Vagina (tissue), 2 donors: ENCODE data around the gene COL18A1. TPM values are rescaled to one million over a fixed set of nuclear protein-coding genes. Genes with fewer than 3 reads are reported as not detected.
"Not testable (repeated sequence)": the region's sequence is repeated elsewhere in the genome, so short reads cannot be mapped to it uniquely, and the experiment has no call there.

Experiments used
- DNase-seq, 2 donors: peaks; one replicate each; pipeline ENCODE4 v3.0.0-alpha.2; 2017; ENCODE audit errors: extremely low spot score in 2 of 2
- H3K27ac ChIP-seq: fragments of 200-600 bp; sonication (generic); one replicate; pipeline ENCODE4 v1.5.1; 2019
- H3K27me3 ChIP-seq: fragments of 200-600 bp; sonication (generic); one replicate; pipeline ENCODE4 v1.5.1; 2019
- H3K36me3 ChIP-seq, 2 donors: fragments of 200-600 bp; sonication (generic); one replicate each; pipeline ENCODE4 v1.5.1; 2017 to 2019
- H3K4me1 ChIP-seq: fragments of 200-600 bp; sonication (generic); one replicate; pipeline ENCODE4 v1.5.1; 2019
- H3K4me3 ChIP-seq, 2 donors: fragments of 200-600 bp; sonication (generic); 1 replicate in 1 of 2; 2 replicates in 1 of 2; pipeline ENCODE4 v1.5.1; 2016 to 2019
- H3K9me3 ChIP-seq: fragments of 200-600 bp; sonication (generic); one replicate; pipeline ENCODE4 v1.5.1; 2019
- CTCF ChIP-seq, 3 experiments: fragments of 450-650 bp in 2 of 3; fragments of 200-600 bp in 1 of 3; sonication (generic) in 1 of 3; IDR thresholded peaks; one replicate each; pipeline ENCODE4 v1.5.1; 2017 to 2019; ENCODE audit warnings: antibody characterized with exemption in 3 of 3, mild to moderate bottlenecking in 2 of 3, moderate library complexity in 2 of 3
- POLR2A ChIP-seq, 2 donors: fragments of 450-650 bp; IDR thresholded peaks; one replicate each; pipeline ENCODE4 v1.6.1; 2017; ENCODE audit warnings: antibody characterized with exemption in 2 of 2, mild to moderate bottlenecking in 2 of 2, moderate library complexity in 2 of 2
- POLR2AphosphoS5 ChIP-seq, 2 donors: sonication (generic); formaldehyde crosslinking; IDR thresholded peaks; one replicate each; pipeline ENCODE4 v1.9.0; 2017; ENCODE audit warnings: antibody characterized with exemption in 2 of 2, mild to moderate bottlenecking in 2 of 2, low read depth in 1 of 2; ENCODE audit not compliant: insufficient read depth in 1 of 2
- intact Hi-C: fragments of 100-400 bp; cut with DNase I; formaldehyde crosslinking; loops from one replicate; pipeline ENCODE4 v1.15.1; 2023
- total RNA-seq: library from RNA; depleted of rRNA; stranded (reverse); fragments of >200 nt; gene quantifications from one replicate; pipeline ENCODE4 v1.2.3, GENCODE V29; 2016

COL18A1 gene
- total RNA-seq, 1 donor from 2014 or later, result 86.7 TPM

- TF ChIP-seq CTCF (IDR thresholded peaks at IDR 0.05) (no peak), POLR2AphosphoS5 (IDR thresholded peaks at IDR 0.05; ENCODE audit: insufficient read depth in 1 of 2, low read depth in 1 of 2) (no peak), POLR2A (IDR thresholded peaks at IDR 0.05) (no peak)
- H3K9me3 ChIP-seq, result no peaks in the 10 kb centered on the region
- intact Hi-C loops, result loop anchor here (10.0 kb wide), 2 partner anchors 287 to 487 kb away; no protein-coding TSS in a partner anchor
- H3K27ac ChIP-seq, result no peak overlapping the region
- H3K4me3 ChIP-seq, result no peak overlapping the region
- DNase-seq, result no peak
- peaks cover 31% of the 10 kb centered on the region for H3K4me1 ChIP-seq
- H3K27me3 ChIP-seq, result no peaks in the 10 kb centered on the region
- no peaks in the 10 kb centered on the region for H3K36me3 ChIP-seq
Measured at GRCh38 chr21:45442276-45442675, 37.3 kb downstream of the COL18A1 start.

- not testable (repeated sequence) for H3K27ac ChIP-seq, H3K9me3 ChIP-seq, DNase-seq, H3K36me3 ChIP-seq, H3K27me3 ChIP-seq, H3K4me3 ChIP-seq
- H3K4me1 ChIP-seq, result peaks cover 34% of the 10 kb centered on the region
- intact Hi-C loops, result loop anchor here (10.0 kb wide), 2 partner anchors 288 to 488 kb away; no protein-coding TSS in a partner anchor
Measured at GRCh38 chr21:45442686-45443594, 38.0 kb downstream of the COL18A1 start.

GRCh38 chr21:45443595-45444181 lies 38.7 kb downstream of the COL18A1 start:
- Histone ChIP-seq H3K27ac (no peak overlapping the region), H3K27me3 (no peaks in the 10 kb centered on the region), H3K4me1 (peaks cover 29% of the 10 kb centered on the region), H3K36me3 (no peaks in the 10 kb centered on the region), H3K9me3 (no peaks in the 10 kb centered on the region), H3K4me3 (no peak overlapping the region)
- no peak for DNase-seq
- no peak for TF ChIP-seq CTCF (IDR thresholded peaks at IDR 0.05)
- TF ChIP-seq POLR2AphosphoS5 (IDR thresholded peaks at IDR 0.05; ENCODE audit: insufficient read depth in 1 of 2, low read depth in 1 of 2), result no peak
- TF ChIP-seq POLR2A (IDR thresholded peaks at IDR 0.05), result no peak
- intact Hi-C loops, result loop anchor here (10.0 kb wide), 2 partner anchors 289 to 489 kb away; no protein-coding TSS in a partner anchor

- Histone ChIP-seq H3K27ac (no peak overlapping the region), H3K4me3 (no peak overlapping the region), H3K36me3 (no peaks in the 10 kb centered on the region), H3K27me3 (no peaks in the 10 kb centered on the region), H3K9me3 (no peaks in the 10 kb centered on the region), H3K4me1 (peaks cover 29% of the 10 kb centered on the region)
- intact Hi-C loops, result loop anchor here (10.0 kb wide), 2 partner anchors 290 to 490 kb away; no protein-coding TSS in a partner anchor
- DNase-seq, result no peak
- TF ChIP-seq CTCF (IDR thresholded peaks at IDR 0.05) (no peak), POLR2A (IDR thresholded peaks at IDR 0.05) (no peak), POLR2AphosphoS5 (IDR thresholded peaks at IDR 0.05; ENCODE audit: insufficient read depth in 1 of 2, low read depth in 1 of 2) (no peak)
Measured at GRCh38 chr21:45444385-45444784, 39.4 kb downstream of the COL18A1 start.

- TF ChIP-seq CTCF (IDR thresholded peaks at IDR 0.05) (no peak), POLR2AphosphoS5 (IDR thresholded peaks at IDR 0.05; ENCODE audit: insufficient read depth in 1 of 2, low read depth in 1 of 2) (no peak), POLR2A (IDR thresholded peaks at IDR 0.05) (no peak)
- Histone ChIP-seq H3K4me1 (peaks cover 32% of the 10 kb centered on the region), H3K9me3 (no peaks in the 10 kb centered on the region), H3K36me3 (no peaks in the 10 kb centered on the region), H3K4me3 (no peak overlapping the region), H3K27ac (no peak overlapping the region), H3K27me3 (no peaks in the 10 kb centered on the region)
- DNase-seq, result no peak
- intact Hi-C loops, result loop anchor here (10.0 kb wide), 2 partner anchors 291 to 491 kb away; no protein-coding TSS in a partner anchor
Measured at GRCh38 chr21:45445369-45445768, 40.4 kb downstream of the COL18A1 start.
